ENCODE measurements around the gene TMPRSS4. TPM values are rescaled to one million over a fixed set of nuclear protein-coding genes. Genes with fewer than 3 reads are reported as not detected.
A peak's percentile ranks its signal among the peaks of the same experiment; 100 is the strongest.

Gene TMPRSS4
- total and polyA plus RNA-seq, 9 of the 15 experiments (the other 6 are each of a cell fraction or from before 2014, with no cell fraction given) = 4.0 to 10.0 (median 5.6) TPM

DNA sequence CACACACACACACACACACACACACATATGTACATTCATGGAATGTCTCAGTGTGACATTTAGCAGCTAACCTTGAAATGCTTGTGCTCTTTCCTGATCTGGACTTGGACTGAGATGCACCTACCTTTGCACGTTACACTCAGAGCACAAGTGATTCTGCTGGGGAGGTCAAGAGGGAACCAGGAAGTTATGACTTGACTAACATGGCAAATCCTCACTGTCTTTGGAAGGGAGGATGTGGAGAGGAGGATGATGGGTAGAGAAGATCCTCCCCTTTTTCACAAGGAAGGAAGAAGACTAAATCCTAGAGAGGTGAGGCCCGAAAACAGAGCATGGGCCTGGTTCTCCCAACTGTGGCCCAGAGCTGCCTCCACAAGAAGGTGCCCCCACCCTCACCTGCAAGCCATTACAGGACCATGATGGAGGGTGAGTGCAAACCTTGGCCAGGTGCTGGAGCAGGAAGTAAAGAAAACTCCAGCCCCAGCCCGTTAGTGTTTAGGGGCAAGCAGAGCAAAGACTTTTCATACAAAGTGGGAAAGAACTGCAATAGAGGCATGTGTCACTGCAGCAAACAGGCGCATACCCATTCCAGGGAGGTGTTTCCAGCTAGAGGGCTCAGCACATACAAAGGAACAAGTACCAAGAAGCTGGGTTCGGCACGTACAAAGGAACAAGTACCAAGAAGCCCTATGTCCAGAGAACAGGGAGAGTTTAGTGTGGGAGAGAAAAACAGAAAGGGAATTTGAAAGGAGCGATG, 49.4 kb downstream of the TMPRSS4 start (continued):
- no peak for TF ChIP-seq ZNF12 (CRISPR knock-in tag; IDR thresholded peaks at IDR 0.05)
- TF ChIP-seq, protein P1, sequence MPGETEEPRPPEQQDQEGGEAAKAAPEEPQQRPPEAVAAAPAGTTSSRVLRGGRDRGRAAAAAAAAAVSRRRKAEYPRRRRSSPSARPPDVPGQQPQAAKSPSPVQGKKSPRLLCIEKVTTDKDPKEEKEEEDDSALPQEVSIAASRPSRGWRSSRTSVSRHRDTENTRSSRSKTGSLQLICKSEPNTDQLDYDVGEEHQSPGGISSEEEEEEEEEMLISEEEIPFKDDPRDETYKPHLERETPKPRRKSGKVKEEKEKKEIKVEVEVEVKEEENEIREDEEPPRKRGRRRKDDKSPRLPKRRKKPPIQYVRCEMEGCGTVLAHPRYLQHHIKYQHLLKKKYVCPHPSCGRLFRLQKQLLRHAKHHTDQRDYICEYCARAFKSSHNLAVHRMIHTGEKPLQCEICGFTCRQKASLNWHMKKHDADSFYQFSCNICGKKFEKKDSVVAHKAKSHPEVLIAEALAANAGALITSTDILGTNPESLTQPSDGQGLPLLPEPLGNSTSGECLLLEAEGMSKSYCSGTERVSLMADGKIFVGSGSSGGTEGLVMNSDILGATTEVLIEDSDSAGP (CRISPR knock-in tag; IDR thresholded peaks at IDR 0.05) = no peak
- TF ChIP-seq RFX7 (CRISPR knock-in tag; IDR thresholded peaks at IDR 0.05) = no peak
- no peak for TF ChIP-seq TCF3 (CRISPR knock-in tag; IDR thresholded peaks at IDR 0.05)
- no peak for TF ChIP-seq ADNP (tag; IDR thresholded peaks at IDR 0.05)
- no peak for TF ChIP-seq ZNF347 (CRISPR knock-in tag; IDR thresholded peaks at IDR 0.05; ENCODE audit: low read depth)
- no peak for TF ChIP-seq ZNF707 (CRISPR knock-in tag; conservative IDR thresholded peaks at IDR 0.05)
- TF ChIP-seq FOS (IDR thresholded peaks at IDR 0.05; ENCODE audit: extremely low read depth, insufficient read length) = no peak
- TF ChIP-seq, protein P2, sequence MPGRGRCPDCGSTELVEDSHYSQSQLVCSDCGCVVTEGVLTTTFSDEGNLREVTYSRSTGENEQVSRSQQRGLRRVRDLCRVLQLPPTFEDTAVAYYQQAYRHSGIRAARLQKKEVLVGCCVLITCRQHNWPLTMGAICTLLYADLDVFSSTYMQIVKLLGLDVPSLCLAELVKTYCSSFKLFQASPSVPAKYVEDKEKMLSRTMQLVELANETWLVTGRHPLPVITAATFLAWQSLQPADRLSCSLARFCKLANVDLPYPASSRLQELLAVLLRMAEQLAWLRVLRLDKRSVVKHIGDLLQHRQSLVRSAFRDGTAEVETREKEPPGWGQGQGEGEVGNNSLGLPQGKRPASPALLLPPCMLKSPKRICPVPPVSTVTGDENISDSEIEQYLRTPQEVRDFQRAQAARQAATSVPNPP (IDR thresholded peaks at IDR 0.05; ENCODE audit: borderline replicate concordance, insufficient read depth, insufficient read length) = no peak
- no peak for TF ChIP-seq ZNF384 (IDR thresholded peaks at IDR 0.05; ENCODE audit: low read depth, low read length)
- TF ChIP-seq ZFP30 (CRISPR knock-in tag; IDR thresholded peaks at IDR 0.05; ENCODE audit: borderline replicate concordance) = peak; percentile 57; the same call in 1 of the 2 replicates
- TF ChIP-seq, protein P3, sequence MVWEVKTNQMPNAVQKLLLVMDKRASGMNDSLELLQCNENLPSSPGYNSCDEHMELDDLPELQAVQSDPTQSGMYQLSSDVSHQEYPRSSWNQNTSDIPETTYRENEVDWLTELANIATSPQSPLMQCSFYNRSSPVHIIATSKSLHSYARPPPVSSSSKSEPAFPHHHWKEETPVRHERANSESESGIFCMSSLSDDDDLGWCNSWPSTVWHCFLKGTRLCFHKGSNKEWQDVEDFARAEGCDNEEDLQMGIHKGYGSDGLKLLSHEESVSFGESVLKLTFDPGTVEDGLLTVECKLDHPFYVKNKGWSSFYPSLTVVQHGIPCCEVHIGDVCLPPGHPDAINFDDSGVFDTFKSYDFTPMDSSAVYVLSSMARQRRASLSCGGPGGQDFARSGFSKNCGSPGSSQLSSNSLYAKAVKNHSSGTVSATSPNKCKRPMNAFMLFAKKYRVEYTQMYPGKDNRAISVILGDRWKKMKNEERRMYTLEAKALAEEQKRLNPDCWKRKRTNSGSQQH (CRISPR knock-in tag; IDR thresholded peaks at IDR 0.05) = peak; percentile 99
- TF ChIP-seq STAG1 (CRISPR knock-in tag; IDR thresholded peaks at IDR 0.05; ENCODE audit: borderline replicate concordance) = no peak
- TF ChIP-seq TAF1 (IDR thresholded peaks at IDR 0.05; ENCODE audit: control insufficient read depth, extremely low read depth, insufficient read depth, low read length, severe bottlenecking) = no peak
- no peak for TF ChIP-seq KAT8 (IDR thresholded peaks at IDR 0.05; ENCODE audit: low read depth)
- TF ChIP-seq, protein P4, sequence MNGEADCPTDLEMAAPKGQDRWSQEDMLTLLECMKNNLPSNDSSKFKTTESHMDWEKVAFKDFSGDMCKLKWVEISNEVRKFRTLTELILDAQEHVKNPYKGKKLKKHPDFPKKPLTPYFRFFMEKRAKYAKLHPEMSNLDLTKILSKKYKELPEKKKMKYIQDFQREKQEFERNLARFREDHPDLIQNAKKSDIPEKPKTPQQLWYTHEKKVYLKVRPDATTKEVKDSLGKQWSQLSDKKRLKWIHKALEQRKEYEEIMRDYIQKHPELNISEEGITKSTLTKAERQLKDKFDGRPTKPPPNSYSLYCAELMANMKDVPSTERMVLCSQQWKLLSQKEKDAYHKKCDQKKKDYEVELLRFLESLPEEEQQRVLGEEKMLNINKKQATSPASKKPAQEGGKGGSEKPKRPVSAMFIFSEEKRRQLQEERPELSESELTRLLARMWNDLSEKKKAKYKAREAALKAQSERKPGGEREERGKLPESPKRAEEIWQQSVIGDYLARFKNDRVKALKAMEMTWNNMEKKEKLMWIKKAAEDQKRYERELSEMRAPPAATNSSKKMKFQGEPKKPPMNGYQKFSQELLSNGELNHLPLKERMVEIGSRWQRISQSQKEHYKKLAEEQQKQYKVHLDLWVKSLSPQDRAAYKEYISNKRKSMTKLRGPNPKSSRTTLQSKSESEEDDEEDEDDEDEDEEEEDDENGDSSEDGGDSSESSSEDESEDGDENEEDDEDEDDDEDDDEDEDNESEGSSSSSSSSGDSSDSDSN (IDR thresholded peaks at IDR 0.05; ENCODE audit: borderline replicate concordance in 1 of 2, low read depth in 2 of 2, low read length in 2 of 2) = no peak
- TF ChIP-seq ARNT (IDR thresholded peaks at IDR 0.05) = no peak
- TF ChIP-seq, protein P5, sequence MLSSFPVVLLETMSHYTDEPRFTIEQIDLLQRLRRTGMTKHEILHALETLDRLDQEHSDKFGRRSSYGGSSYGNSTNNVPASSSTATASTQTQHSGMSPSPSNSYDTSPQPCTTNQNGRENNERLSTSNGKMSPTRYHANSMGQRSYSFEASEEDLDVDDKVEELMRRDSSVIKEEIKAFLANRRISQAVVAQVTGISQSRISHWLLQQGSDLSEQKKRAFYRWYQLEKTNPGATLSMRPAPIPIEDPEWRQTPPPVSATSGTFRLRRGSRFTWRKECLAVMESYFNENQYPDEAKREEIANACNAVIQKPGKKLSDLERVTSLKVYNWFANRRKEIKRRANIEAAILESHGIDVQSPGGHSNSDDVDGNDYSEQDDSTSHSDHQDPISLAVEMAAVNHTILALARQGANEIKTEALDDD (IDR thresholded peaks at IDR 0.05) = no peak
- TF ChIP-seq SMAD1 (IDR thresholded peaks at IDR 0.05; ENCODE audit: low read depth, low read length, partially characterized antibody) = peak; percentile 58
- TF ChIP-seq RBM14 (IDR thresholded peaks at IDR 0.05; ENCODE audit: borderline replicate concordance, insufficient read depth, low read depth, low read length) = no peak
